CD4-positive, alpha-beta T cell treated with Interleukin-4 for 4 hours (primary cell): ENCODE measurements around the gene RSBN1.
"Not testable (repeated sequence)": the region's sequence is repeated elsewhere in the genome, so short reads cannot be mapped to it uniquely, and the experiment has no call there.

Experiments used
- DNase-seq: peaks from one replicate; pipeline ENCODE4 v3.0.0-alpha.2; 2020

RSBN1 gene

DNA sequence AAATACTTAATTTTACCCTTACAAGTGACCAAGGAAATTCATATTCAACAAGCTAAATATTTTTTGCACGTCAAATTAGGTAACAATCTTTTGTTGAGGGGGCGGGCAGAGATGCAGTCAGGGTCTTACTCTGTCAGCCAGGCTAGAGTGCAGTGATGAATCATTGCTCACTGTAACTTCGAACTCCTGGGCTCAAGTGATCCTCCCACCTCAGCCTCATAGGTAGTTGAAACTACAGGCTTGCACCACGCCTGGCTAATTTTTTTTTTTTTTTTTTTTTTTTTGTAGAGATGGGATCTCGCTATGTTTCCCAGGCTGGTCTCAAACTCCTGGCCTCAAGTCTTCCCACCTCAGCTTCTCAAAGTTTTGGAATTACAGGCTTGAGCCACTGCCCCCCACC is 79.5 kb downstream of the RSBN1 start:
- DNase-seq, result no peak

DNA sequence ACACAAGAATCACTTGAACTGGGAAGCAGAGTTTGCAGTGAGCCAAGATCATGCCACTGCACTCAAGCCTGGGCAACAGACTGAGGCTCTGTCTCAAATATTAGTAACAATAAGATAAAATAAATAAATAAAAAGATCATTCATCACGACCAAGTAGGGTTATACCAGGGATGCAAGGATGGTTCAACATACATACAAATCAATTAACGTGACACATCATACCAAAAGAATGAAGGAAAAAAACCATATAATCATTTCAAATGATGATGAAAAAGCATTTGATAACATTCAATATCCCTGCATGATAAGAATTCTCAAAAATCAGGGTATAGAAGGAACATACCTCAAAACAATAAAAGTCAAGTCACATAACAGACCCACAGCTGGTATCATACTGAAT is 91.3 kb downstream of the RSBN1 start:
- no peak for DNase-seq

DNA sequence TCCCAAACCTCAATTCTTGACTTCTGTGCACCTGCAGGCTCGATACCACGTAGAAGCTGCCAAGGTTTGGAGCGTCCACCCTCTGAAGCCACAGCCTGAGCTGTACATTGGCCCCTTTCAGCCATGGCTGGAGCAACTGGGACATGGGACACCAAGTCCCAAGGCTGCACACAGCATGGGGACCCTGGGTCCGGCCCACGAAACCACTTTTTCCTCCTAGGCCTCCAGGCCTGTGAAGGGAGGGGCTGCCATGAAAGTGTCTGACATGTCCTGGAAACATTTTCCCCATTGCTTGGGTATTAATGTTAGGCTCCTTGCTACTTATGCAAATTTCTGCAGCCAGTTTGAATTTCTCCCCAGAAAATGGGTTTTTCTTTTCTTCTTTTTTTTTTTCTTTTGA is 93.7 kb downstream of the RSBN1 start:
- DNase-seq, result not testable (repeated sequence)

DNA sequence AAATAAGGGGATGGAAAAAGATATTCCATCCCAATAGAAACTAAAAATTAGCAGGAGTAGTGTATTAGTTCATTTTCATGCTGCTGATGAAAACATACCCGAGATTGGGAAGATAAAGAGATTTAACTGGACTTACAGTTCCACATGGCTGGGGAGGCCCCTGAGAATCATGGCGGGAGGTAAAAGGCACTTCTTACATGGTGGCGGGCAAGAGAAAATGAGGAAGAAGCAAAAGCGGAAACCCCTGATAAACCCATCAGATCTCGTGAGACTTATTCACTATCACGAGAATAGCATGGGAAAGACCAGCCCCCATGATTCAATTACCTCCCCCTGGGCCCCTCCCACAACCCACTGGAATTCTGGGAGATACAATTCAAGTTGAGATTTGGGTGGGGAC is 94.8 kb downstream of the RSBN1 start:
- not testable (repeated sequence) for DNase-seq

DNA sequence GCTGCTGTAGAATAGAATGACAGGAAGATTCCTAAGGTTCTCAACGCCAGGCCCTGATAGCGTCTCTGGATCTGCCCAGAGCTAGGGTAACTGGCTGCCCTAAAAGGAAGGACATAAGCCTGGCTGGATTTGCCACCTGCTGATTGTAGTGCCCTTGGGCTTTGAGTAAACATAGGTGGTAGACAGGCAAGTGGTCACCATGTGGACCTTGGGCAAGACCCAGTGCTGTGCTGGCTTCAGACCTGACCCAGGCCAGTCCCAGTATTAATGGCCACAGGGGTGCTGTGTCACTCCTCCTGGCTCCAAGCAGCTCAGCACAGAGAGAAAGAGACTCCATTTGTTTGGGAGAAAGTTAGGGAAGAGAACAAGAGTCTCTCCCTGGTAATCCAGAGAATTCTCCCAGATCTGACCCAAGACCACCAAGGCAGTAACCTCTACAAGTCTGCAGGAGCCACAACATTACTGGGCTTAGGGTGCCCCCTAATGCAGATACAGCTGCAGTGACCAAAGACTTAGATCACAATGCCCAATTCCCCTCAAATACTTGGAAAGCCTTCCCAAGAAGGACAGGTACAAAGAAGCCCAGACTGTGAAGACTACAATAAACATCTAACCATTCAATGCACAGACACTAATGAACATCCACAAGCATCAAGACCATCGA is 97.5 kb downstream of the RSBN1 start:
- no peak for DNase-seq
